HFFc6 (cell line): ENCODE data around the gene CLIP3. TPM values are rescaled to one million over a fixed set of nuclear protein-coding genes. Genes with fewer than 3 reads are reported as not detected.

Experiments used
- DNase-seq: peaks from one replicate; pipeline ENCODE4 v3.0.0-alpha.2; 2018
- H3K27ac Mint-ChIP-seq: 2 replicates; pipeline ENCODE4 v1.8.0; 2020; ENCODE audit warnings: mild to moderate bottlenecking, mixed read lengths
- H3K27me3 Mint-ChIP-seq: 2 replicates; pipeline ENCODE4 v1.8.0; 2021; ENCODE audit warnings: mild to moderate bottlenecking, moderate library complexity, mixed read lengths; ENCODE audit not compliant: insufficient read depth
- H3K36me3 Mint-ChIP-seq: 2 replicates; pipeline ENCODE4 v1.8.0; 2021; ENCODE audit warnings: low read depth, mixed read lengths
- H3K4me1 Mint-ChIP-seq: 2 replicates; pipeline ENCODE4 v1.8.0; 2020; ENCODE audit warnings: low read depth, mixed read lengths
- H3K4me3 Mint-ChIP-seq: 2 replicates; pipeline ENCODE4 v1.8.0; 2020; ENCODE audit warnings: mild to moderate bottlenecking, moderate library complexity, mixed read lengths
- H3K9me3 Mint-ChIP-seq: 2 replicates; pipeline ENCODE4 v1.8.0; 2020; ENCODE audit warnings: mild to moderate bottlenecking, mixed read lengths
- CTCF ChIP-seq: fragments of 200-600 bp; sonication (generic); IDR thresholded peaks from 2 replicates; pipeline ENCODE4 v1.5.0; 2021; ENCODE audit warnings: antibody characterized with exemption, mild to moderate bottlenecking
- total RNA-seq, 6 experiments: library from RNA; stranded (reverse); fragmentation: NEBNext Ultra II Directional; extraction: Animal tissue kit (Norgen Biotek cat#: 25700); gene quantifications; 2 replicates in 1 of 6; 3 replicates in 5 of 6; pipeline ENCODE4 v1.2.3, GENCODE V29; 2021

The CLIP3 gene
- total RNA-seq, 6 experiments from 2014 or later, result 62.2 to 93.1 (median 83.9) TPM

DNA sequence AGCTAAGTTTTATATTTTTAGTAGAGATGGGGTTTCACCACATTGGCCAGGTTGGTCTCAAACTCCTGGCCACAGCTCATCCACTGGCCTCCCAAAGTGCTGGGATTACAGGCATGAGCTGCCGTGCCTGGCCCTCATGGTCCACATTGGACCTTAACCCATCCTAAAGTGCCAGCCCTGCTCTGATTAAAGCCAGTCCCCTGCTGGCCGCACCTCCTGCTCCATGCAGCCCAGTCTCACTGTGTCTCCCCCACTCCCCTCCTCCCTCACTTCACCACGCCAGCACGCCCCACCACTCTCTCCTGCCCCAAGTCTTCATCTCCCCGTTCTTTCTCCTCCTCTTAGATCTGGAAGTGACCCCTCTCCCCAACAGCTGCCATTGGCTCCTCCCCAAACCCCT lies 54.4 kb downstream of the CLIP3 start:
- H3K9me3 Mint-ChIP-seq, result no peaks in the 10 kb centered on the region
- no peak for DNase-seq
- peaks cover 17% of the 10 kb centered on the region for H3K27me3 Mint-ChIP-seq
- no peak overlapping the region for H3K4me3 Mint-ChIP-seq
- H3K4me1 Mint-ChIP-seq, result no peaks in the 10 kb centered on the region
- H3K36me3 Mint-ChIP-seq, result no peaks in the 10 kb centered on the region
- TF ChIP-seq CTCF, result no peak
- H3K27ac Mint-ChIP-seq, result no peak overlapping the region

DNA sequence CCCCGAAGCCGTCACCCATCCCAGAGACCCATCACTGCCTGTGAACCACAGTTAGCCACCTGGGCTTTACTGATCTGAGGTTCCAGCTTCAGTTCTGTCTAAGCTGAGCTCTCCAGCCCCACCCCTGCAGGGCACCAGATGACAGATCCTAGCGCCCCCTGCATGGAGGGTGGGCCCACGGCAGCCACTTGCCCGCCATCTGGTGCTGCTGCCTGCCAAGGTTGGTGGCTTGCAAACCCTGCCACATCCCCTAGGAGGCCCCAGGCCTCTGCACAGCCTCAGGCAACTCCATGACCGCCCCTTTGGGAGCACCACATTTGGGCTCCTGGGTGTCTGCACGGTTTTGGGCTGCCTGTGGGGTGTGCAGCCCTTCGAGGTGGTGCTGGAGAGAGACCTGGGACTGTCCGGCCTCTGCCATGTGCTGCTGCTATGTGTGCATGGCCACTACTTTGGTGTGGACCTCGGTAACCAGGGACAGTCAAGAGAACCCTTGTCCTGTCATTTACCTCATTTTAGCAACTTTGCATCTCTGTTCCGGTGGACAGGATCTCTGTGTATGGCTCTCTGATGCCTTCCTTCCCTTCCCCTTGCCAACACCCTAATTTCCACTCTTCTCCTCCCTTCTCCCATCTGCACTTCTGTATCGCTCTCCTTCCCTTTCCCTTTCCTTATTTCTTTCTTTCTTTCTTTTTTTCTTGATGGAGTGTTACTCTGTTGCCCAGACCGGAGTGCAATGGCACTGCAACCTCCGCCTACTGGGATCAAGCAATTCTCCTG lies 55.0 kb downstream of the CLIP3 start:
- H3K27ac Mint-ChIP-seq, result no peak overlapping the region
- no peaks in the 10 kb centered on the region for H3K4me1 Mint-ChIP-seq
- peaks cover 12% of the 10 kb centered on the region for H3K27me3 Mint-ChIP-seq
- H3K9me3 Mint-ChIP-seq, result no peaks in the 10 kb centered on the region
- no peaks in the 10 kb centered on the region for H3K36me3 Mint-ChIP-seq
- H3K4me3 Mint-ChIP-seq, result no peak overlapping the region
- no peak for DNase-seq
- TF ChIP-seq CTCF, result peak; percentile 45

- DNase-seq, result no peak
- no peak for TF ChIP-seq CTCF
- Mint-ChIP-seq H3K4me3 (no peak overlapping the region), H3K27me3 (peaks cover 15% of the 10 kb centered on the region), H3K4me1 (no peaks in the 10 kb centered on the region), H3K27ac (no peak overlapping the region), H3K36me3 (no peaks in the 10 kb centered on the region), H3K9me3 (no peaks in the 10 kb centered on the region)
These were observed 57.0 kb downstream of the CLIP3 start for GRCh38 chr19:35975608-35976214.

GRCh38 chr19:35973487-35973886 lies 59.2 kb downstream of the CLIP3 start:
- DNase-seq, result no peak
- TF ChIP-seq CTCF, result no peak

DNA sequence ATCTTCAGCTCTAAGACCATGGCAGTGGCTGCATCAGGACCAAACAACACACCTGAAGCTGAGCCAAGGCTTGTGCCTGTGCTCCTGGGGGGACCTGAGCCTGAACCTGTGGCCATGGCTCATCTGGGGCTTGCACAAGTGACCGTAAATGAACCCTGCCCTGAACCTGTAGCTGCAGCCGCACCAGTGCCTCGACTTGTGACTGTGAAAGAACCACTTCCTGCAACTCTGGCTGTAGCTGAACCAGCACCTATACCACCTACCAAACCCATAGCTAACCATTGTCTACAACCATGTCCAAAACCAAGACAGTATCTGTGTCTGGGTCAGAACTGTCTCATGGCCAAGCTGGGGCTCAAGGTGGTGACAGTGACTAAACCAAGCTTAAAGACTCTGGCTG lies 65.9 kb downstream of the CLIP3 start:
- Mint-ChIP-seq H3K4me1 (no peaks in the 10 kb centered on the region), H3K27ac (no peak overlapping the region), H3K27me3 (peaks cover 9% of the 10 kb centered on the region), H3K9me3 (no peaks in the 10 kb centered on the region), H3K4me3 (no peak overlapping the region), H3K36me3 (no peaks in the 10 kb centered on the region)
- DNase-seq, result no peak
- no peak for TF ChIP-seq CTCF

More at GRCh38 chr19:35973487-35973886, 59.2 kb downstream of the CLIP3 start:
- Mint-ChIP-seq H3K27ac (no peak overlapping the region), H3K9me3 (no peaks in the 10 kb centered on the region), H3K27me3 (peaks cover 14% of the 10 kb centered on the region), H3K4me3 (no peak overlapping the region), H3K4me1 (no peaks in the 10 kb centered on the region), H3K36me3 (no peaks in the 10 kb centered on the region)

Other genes starting within 250 kb of the CLIP3 start
- not detected for gene PRODH2, start 220.0 kb downstream of the CLIP3 start, total RNA-seq
- not detected for gene NPHS1, start 180.4 kb downstream of the CLIP3 start, total RNA-seq
- under 1 TPM in 1 of 6 experiments, not detected in 5; 0.07 TPM for gene KIRREL2, start 176.0 kb downstream of the CLIP3 start, total RNA-seq
- gene APLP1, start 164.3 kb downstream of the CLIP3 start, total RNA-seq, result 10 to 100 TPM; 24.3 to 39.7 (median 38.1) TPM
- gene NFKBID, start 132.3 kb downstream of the CLIP3 start, total RNA-seq, result 1 to 10 TPM; 3.9 to 7.2 (median 5.3) TPM
- gene HCST, start 130.3 kb downstream of the CLIP3 start, total RNA-seq, result 1 to 10 TPM in 5 of 6 experiments, under 1 TPM in 1; 0.96 to 4.1 (median 1.2) TPM
- gene TYROBP, start 124.6 kb downstream of the CLIP3 start, total RNA-seq, result not detected
- gene LRFN3, start 96.5 kb downstream of the CLIP3 start, total RNA-seq, result 10 to 100 TPM; 15.3 to 21.0 (median 19.1) TPM
- 10 to 100 TPM in 2 of 6 experiments, 1 to 10 TPM in 4; 8.2 to 12.5 (median 8.9) TPM for gene SDHAF1, start 37.7 kb downstream of the CLIP3 start, total RNA-seq
- under 1 TPM; 0.07 to 0.40 (median 0.29) TPM for gene SYNE4, start 24.1 kb downstream of the CLIP3 start, total RNA-seq
- 10 to 100 TPM; 25.3 to 31.5 (median 28.5) TPM for gene ALKBH6, start 18.7 kb downstream of the CLIP3 start, total RNA-seq
- gene THAP8, start 21.4 kb upstream of the CLIP3 start, total RNA-seq, result 1 to 10 TPM; 5.2 to 6.4 (median 5.5) TPM
- 10 to 100 TPM in 5 of 6 experiments, 1 to 10 TPM in 1; 6.5 to 13.8 (median 13.0) TPM for gene WDR62, start 22.0 kb upstream of the CLIP3 start, total RNA-seq
- gene OVOL3, start 78.3 kb upstream of the CLIP3 start, total RNA-seq, result not detected
- gene POLR2I, start 82.0 kb upstream of the CLIP3 start, total RNA-seq, result 10 to 100 TPM; 64.1 to 75.1 (median 69.2) TPM
- 100 to 1,000 TPM; 229 to 266 (median 243) TPM for gene TBCB, start 82.6 kb upstream of the CLIP3 start, total RNA-seq
- gene CAPNS1, start 107.2 kb upstream of the CLIP3 start, total RNA-seq, result 1,000 to 10,000 TPM; 1,039 to 1,309 (median 1,209) TPM
- gene COX7A1, start 119.6 kb upstream of the CLIP3 start, total RNA-seq, result 100 to 1,000 TPM in 2 of 6 experiments, 10 to 100 TPM in 4; 59.8 to 139 (median 85.5) TPM
- 1 to 10 TPM; 2.7 to 3.7 (median 3.1) TPM for gene ZNF565, start 181.8 kb upstream of the CLIP3 start, total RNA-seq
- gene ZNF146, start 182.2 kb upstream of the CLIP3 start, total RNA-seq, result 10 to 100 TPM; 49.7 to 58.2 (median 56.6) TPM